ENCODE measurements around the gene MT1X.
"Not testable (repeated sequence)": the region's sequence is repeated elsewhere in the genome, so short reads cannot be mapped to it uniquely, and the experiment has no call there.

Gene MT1X

GRCh38 chr16:56658327-56658875 is 23.9 kb upstream of the MT1X start:
- no peak for DNase-seq
- Mint-ChIP-seq H3K4me1 (peaks cover 20% of the 10 kb centered on the region), H3K4me3 (peak overlapping the region; percentile 84), H3K27ac (no peak overlapping the region), H3K9me3 (no peaks in the 10 kb centered on the region), H3K36me3 (ENCODE audit: low read depth) (no peaks in the 10 kb centered on the region), H3K27me3 (ENCODE audit: low read depth, poor library complexity) (peaks cover 100% of the 10 kb centered on the region)
- no peak for TF ChIP-seq CTCF (IDR thresholded peaks at IDR 0.05)

DNA sequence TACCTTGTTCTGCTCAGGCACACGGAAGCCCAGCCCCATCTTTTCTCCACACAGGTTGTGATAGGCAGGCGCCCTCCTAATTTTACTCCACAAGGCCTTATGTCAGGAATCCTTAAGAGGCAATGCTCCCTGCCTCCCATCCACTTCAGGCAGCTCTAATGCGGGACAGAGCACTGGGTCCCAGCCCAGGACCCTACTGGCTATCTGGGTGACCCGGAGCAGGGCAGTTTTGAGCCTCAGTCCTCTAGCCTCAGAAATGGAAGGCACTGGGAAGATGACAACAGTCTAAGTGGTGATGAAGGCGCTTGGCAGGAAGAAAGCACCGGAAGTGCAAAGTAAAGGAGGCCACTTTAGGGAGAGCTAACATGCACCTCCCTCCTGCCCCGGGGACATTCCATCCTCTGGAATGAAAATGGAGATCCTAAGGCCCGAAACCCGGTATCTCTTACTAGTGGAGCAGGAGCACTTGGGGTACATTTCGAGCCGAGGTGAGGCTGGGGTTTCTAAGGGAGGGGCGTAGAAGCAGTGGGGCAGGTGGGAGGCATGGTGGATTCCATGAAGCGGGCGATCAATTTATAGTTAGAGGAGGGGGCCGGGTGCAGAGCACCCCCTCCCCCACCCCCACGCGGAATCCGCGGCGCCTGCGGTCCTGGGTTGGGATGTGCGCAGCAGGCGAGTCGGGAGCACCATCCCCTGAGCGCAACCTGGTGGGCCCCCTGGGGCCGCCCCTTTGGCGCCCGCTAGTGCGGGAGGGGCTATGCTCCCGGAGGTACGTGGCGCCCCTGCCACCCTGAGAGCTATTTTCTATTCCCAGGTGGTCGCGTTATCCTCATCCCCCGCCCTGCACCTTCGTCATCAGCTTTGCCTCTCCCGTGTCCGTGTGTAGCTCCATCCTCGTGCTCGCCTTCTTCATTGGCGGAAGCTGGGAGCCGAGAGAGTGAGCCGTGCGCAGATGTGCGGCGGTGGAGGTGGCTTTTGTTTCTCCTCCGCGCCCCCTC is 19.6 kb upstream of the MT1X start:
- DNase-seq = peak; percentile 16
- H3K9me3 Mint-ChIP-seq = no peaks in the 10 kb centered on the region

GRCh38 chr16:56664506-56664905 is 17.8 kb upstream of the MT1X start:
- TF ChIP-seq CTCF (IDR thresholded peaks at IDR 0.05) = no peak
- H3K36me3 Mint-ChIP-seq (ENCODE audit: low read depth) = no peaks in the 10 kb centered on the region
- no peaks in the 10 kb centered on the region for H3K9me3 Mint-ChIP-seq
- H3K27ac Mint-ChIP-seq = no peak overlapping the region
- peaks cover 100% of the 10 kb centered on the region for H3K27me3 Mint-ChIP-seq (ENCODE audit: low read depth, poor library complexity)
- no peak for DNase-seq
- H3K4me1 Mint-ChIP-seq = peaks cover 20% of the 10 kb centered on the region
- H3K4me3 Mint-ChIP-seq = no peak overlapping the region

More for the DNA sequence above, 19.6 kb upstream of the MT1X start:
- Mint-ChIP-seq H3K4me3 (peak overlapping the region; percentile 65), H3K4me1 (peaks cover 18% of the 10 kb centered on the region), H3K27me3 (ENCODE audit: low read depth, poor library complexity) (peaks cover 100% of the 10 kb centered on the region), H3K27ac (no peak overlapping the region), H3K36me3 (ENCODE audit: low read depth) (no peaks in the 10 kb centered on the region)
- no peak for TF ChIP-seq CTCF (IDR thresholded peaks at IDR 0.05)

GRCh38 chr16:56665286-56666261 is 16.7 kb upstream of the MT1X start:
- not testable (repeated sequence) for H3K9me3 Mint-ChIP-seq; H3K36me3 Mint-ChIP-seq (ENCODE audit: low read depth); H3K27ac Mint-ChIP-seq; H3K4me3 Mint-ChIP-seq; DNase-seq
- Mint-ChIP-seq H3K4me1 (peaks cover 20% of the 10 kb centered on the region), H3K27me3 (ENCODE audit: low read depth, poor library complexity) (peaks cover 100% of the 10 kb centered on the region)

- Mint-ChIP-seq H3K9me3 (no peaks in the 10 kb centered on the region), H3K36me3 (ENCODE audit: low read depth) (no peaks in the 10 kb centered on the region), H3K4me3 (no peak within 1 kb of the TSS), H3K27ac (no peak within 1 kb of the TSS), H3K27me3 (ENCODE audit: low read depth, poor library complexity) (peaks cover 100% of the 10 kb centered on the region), H3K4me1 (peaks cover 13% of the 10 kb centered on the region)
- TF ChIP-seq CTCF (IDR thresholded peaks at IDR 0.05) = no peak
- DNase-seq = peak; percentile 40
These were observed 14.4 kb upstream of the MT1X start, which contains the start of gene MT1G for GRCh38 chr16:56667581-56668571. MT1G (minus strand) TSS chr16:56668065; CDS start chr16:56667993, 72 bp downstream.

Measured in nephron progenitor cell (in vitro differentiated cells).